ENCODE measurements around the gene NAV3. TPM values are rescaled to one million over a fixed set of nuclear protein-coding genes. Genes with fewer than 3 reads are reported as not detected.

Gene NAV3
- total RNA-seq, 2 donors from 2014 or later, result not detected

- Mint-ChIP-seq H3K27ac (no peak overlapping the region), H3K9me3 (peaks cover 1 to 2% of the 10 kb centered on the region in 2 donors), H3K27me3 (ENCODE audit: low read depth) (no peaks in the 10 kb centered on the region), H3K4me3 (no peak overlapping the region), H3K4me1 (ENCODE audit: low read depth) (no peaks in the 10 kb centered on the region), H3K36me3 (ENCODE audit: insufficient read depth in 2 of 2) (no peaks in the 10 kb centered on the region)
- ATAC-seq (replicated peaks in 1 of 2) (no peak), DNase-seq (no peak)
These were observed 224.9 kb downstream of the NAV3 start for GRCh38 chr12:78055545-78055944.

DNA sequence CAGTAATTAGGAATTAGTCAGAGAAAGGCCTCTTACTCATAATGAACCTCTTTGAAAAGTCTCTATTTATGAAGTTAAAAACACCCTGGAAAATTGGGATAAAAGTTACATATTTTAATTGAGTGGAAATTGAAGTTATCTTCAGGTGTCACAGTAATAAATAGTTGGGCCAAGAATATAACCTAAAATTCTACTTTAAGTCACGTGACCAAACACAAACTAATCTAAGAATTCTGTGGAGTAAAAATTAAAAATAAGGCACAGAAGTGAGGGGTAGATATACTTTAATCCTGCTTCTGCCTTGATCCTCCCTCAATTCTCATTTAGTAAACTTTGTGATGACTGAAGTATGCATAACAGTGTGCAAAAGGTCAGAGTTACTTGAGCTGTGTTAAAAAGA, 226.4 kb downstream of the NAV3 start:
- ATAC-seq (replicated peaks in 1 of 2), result no peak
- no peaks in the 10 kb centered on the region for H3K27me3 Mint-ChIP-seq (ENCODE audit: low read depth)
- H3K4me3 Mint-ChIP-seq, result no peak overlapping the region
- H3K36me3 Mint-ChIP-seq (ENCODE audit: insufficient read depth in 2 of 2), result no peaks in the 10 kb centered on the region
- H3K9me3 Mint-ChIP-seq, result peaks cover 1 to 2% of the 10 kb centered on the region in 2 donors
- H3K4me1 Mint-ChIP-seq (ENCODE audit: low read depth), result no peaks in the 10 kb centered on the region
- no peak for DNase-seq
- no peak overlapping the region for H3K27ac Mint-ChIP-seq

DNA sequence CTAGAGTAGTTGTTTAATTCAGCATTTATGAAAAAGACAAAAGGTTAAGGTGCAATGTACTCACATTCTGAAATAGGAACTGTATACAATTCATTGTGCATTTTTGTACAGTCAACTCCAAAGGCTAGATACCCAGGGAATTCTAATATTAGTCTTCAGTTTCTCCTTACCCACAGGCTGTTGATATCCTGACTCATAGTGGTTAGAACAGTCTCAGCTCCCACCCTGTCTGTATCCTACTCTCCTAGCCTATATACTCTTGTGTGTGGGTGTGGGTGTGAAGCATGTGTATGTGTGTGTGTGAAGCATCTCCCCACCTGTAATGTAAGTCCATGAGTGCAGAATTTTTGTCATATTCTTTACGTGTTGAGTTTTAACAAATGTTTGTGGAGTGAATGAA, 229.5 kb downstream of the NAV3 start:
- no peak for DNase-seq
- H3K27me3 Mint-ChIP-seq (ENCODE audit: low read depth), result no peaks in the 10 kb centered on the region
- H3K36me3 Mint-ChIP-seq (ENCODE audit: insufficient read depth in 2 of 2), result no peaks in the 10 kb centered on the region
- H3K27ac Mint-ChIP-seq, result no peak overlapping the region
- no peaks in the 10 kb centered on the region for H3K4me1 Mint-ChIP-seq (ENCODE audit: low read depth)
- H3K9me3 Mint-ChIP-seq, result peaks cover 1 to 3% of the 10 kb centered on the region in 2 donors
- no peak for ATAC-seq (replicated peaks in 1 of 2)
- no peak overlapping the region for H3K4me3 Mint-ChIP-seq

DNA sequence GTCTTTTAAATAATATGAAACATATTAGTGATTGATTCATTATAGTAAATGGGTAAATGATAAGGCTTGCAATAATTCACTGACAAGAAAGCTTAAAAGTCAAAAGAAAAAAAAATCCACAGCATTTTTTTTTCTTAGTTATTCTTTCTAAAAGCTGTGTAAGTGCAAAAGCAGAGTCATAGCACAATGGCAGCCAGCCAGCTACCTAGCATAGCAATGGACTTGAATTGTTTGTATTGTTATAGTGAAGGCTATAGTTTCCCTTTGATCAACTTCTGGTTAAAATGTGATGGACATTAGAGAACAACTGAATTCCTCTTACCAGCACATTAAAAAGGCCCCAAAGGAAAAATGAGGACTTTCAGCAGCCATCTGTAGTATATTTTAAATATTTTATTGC, 232.1 kb downstream of the NAV3 start:
- Mint-ChIP-seq H3K36me3 (ENCODE audit: insufficient read depth in 2 of 2) (no peaks in the 10 kb centered on the region), H3K27ac (no peak overlapping the region), H3K4me3 (no peak overlapping the region), H3K9me3 (peaks cover 1 to 3% of the 10 kb centered on the region in 2 donors), H3K4me1 (ENCODE audit: low read depth) (no peaks in the 10 kb centered on the region), H3K27me3 (ENCODE audit: low read depth) (no peaks in the 10 kb centered on the region)
- DNase-seq (no peak), ATAC-seq (replicated peaks in 1 of 2) (no peak)

DNA sequence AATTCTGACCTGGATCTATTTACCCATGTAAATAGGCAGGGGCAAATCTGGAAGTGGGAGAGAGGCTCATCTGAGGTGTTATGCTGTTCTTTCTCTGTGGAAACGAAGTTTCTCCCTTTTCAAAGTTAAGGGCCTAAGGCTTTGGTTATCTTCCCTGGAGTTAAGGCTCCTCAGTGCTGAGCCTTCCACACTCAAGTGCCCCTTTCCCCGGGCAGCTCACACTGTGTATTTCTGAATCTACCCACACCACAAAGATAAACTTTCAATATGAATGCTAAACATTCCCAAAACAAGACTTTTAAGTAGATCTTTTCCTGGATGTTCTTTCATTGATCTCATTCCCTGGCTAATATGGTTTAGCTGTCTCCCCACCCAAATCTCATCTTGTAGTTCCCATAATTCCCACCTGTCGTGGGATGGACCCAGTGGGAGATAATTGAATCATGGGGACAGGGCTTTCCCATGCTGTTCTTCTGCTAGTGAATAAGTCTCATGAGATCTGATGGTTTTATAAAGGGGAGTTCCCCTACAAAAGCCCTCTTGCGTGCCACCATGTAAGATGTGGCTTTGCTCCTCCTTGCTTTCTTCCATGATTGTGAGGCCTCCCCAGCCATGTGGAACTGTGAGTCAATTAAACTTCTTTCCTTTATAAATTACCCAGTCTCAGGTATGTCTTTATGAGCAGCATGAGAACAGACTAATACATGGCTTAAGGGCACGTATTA, 251.1 kb downstream of the NAV3 start:
- no peak for ATAC-seq (replicated peaks in 1 of 2)
- no peaks in the 10 kb centered on the region for H3K27me3 Mint-ChIP-seq (ENCODE audit: low read depth)

DNA sequence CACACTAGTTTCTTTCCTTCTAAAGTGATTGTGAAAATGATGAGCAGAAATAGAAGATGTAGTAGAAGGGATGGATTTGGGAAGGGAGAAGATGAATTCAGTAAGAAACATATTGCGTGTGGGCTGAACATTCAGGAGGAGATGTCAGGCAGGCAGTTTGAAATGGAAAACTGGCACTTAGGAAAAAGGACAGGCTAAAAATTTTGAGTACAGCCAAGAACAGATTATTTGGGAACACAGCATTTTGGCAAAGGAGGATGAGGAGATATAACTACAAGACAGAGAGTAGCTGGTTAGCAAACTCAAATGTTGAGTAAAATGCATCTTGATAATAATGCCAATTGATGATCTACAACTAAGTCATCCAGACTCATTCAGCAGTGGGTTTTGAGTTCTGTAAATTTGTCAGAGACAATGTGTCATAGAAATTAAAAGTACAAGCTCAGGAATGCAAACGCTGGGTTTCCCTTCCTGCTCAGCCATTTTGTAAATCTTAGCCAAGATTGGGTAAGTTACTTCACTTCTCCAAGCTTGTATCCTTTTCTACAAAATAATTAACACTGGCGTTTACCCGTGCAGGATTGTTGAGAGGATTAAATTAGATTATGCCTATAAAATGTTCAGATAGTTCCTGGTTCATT, 255.0 kb downstream of the NAV3 start:
- no peaks in the 10 kb centered on the region for H3K36me3 Mint-ChIP-seq (ENCODE audit: insufficient read depth in 2 of 2)
- H3K4me1 Mint-ChIP-seq (ENCODE audit: low read depth), result no peaks in the 10 kb centered on the region
- H3K27ac Mint-ChIP-seq, result no peak overlapping the region
- H3K27me3 Mint-ChIP-seq (ENCODE audit: low read depth), result no peaks in the 10 kb centered on the region
- DNase-seq (no peak), ATAC-seq (replicated peaks in 1 of 2) (no peak)
- peaks cover 5 to 7% of the 10 kb centered on the region in 2 donors for H3K9me3 Mint-ChIP-seq
- H3K4me3 Mint-ChIP-seq, result no peak overlapping the region

More for the DNA sequence above, 251.1 kb downstream of the NAV3 start:
- H3K36me3 Mint-ChIP-seq (ENCODE audit: insufficient read depth in 2 of 2), result no peaks in the 10 kb centered on the region
- no peak for DNase-seq
- peaks cover 0 to 7% of the 10 kb centered on the region in 2 donors for H3K9me3 Mint-ChIP-seq
- H3K4me3 Mint-ChIP-seq, result no peak overlapping the region
- H3K27ac Mint-ChIP-seq, result no peak overlapping the region
- no peaks in the 10 kb centered on the region for H3K4me1 Mint-ChIP-seq (ENCODE audit: low read depth)

DNA sequence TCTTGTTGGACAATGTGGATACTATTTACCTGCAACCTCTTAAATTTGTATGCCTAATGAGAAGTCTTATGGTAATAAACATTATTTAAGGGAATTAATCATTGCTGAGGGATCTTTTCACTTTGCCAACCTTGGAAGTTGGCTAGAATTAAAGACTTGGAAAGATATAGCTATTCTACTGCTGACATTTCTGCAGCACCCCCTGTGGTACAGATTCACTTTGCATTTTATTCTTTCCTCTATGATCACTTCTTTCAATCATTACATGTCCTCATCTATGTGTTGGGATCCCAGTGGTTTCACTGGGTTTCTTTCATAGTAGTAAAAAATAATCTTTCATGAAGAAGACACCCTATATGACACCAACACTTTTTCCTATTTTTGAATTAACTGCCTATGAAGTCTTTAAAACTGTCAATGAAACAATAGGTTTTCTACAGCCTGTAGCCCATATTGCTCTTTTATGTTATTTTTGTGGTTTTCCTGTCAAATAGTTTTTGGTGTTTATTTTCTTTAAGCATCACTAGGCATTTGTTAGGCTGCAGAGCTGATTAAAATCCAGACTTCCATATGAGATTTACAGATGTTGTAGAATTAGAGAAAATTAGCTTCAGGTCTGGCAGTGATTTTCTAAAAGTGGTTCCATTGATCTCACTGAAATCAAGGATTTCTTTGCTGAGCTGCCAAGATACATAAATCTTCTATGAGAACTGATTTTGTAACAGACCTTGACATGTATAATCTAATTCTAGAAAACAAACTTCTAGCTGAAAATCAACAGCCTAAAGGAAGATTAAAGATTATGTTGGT, 256.1 kb downstream of the NAV3 start:
- Mint-ChIP-seq H3K27me3 (ENCODE audit: low read depth) (no peaks in the 10 kb centered on the region), H3K27ac (no peak overlapping the region), H3K36me3 (ENCODE audit: insufficient read depth in 2 of 2) (no peaks in the 10 kb centered on the region), H3K4me1 (ENCODE audit: low read depth) (no peaks in the 10 kb centered on the region), H3K4me3 (no peak overlapping the region), H3K9me3 (peaks cover 4 to 7% of the 10 kb centered on the region in 2 donors)
- DNase-seq (no peak), ATAC-seq (replicated peaks in 1 of 2) (no peak)

DNA sequence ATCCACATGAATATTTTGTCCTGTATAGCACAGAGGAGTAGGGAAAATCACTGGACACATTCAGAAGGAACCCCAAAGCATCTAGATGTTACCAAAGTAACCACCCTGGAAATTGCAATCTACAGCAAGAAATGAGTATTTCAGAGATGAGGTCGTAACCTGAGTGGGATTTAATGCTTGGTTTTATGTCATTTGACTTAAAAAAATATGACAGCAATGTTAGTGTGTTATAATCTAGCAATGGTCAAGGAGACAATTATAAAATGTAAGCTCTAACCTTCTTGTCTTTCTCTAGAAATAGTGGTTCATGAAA, 256.6 kb downstream of the NAV3 start:
- H3K36me3 Mint-ChIP-seq (ENCODE audit: insufficient read depth in 2 of 2), result no peaks in the 10 kb centered on the region
- H3K9me3 Mint-ChIP-seq, result peaks cover 4 to 7% of the 10 kb centered on the region in 2 donors
- no peaks in the 10 kb centered on the region for H3K27me3 Mint-ChIP-seq (ENCODE audit: low read depth)
- no peak overlapping the region for H3K4me3 Mint-ChIP-seq
- ATAC-seq (replicated peaks in 1 of 2) (no peak), DNase-seq (no peak)
- no peak overlapping the region for H3K27ac Mint-ChIP-seq
- H3K4me1 Mint-ChIP-seq (ENCODE audit: low read depth), result no peaks in the 10 kb centered on the region

- no peaks in the 10 kb centered on the region for H3K27me3 Mint-ChIP-seq (ENCODE audit: low read depth)
- no peak for DNase-seq
- no peaks in the 10 kb centered on the region for H3K4me1 Mint-ChIP-seq (ENCODE audit: low read depth)
- H3K4me3 Mint-ChIP-seq, result no peak overlapping the region
- ATAC-seq (replicated peaks in 1 of 2), result no peak
- H3K27ac Mint-ChIP-seq, result no peak overlapping the region
- peaks cover 4 to 7% of the 10 kb centered on the region in 2 donors for H3K9me3 Mint-ChIP-seq
- no peaks in the 10 kb centered on the region for H3K36me3 Mint-ChIP-seq (ENCODE audit: insufficient read depth in 2 of 2)
These were observed 257.7 kb downstream of the NAV3 start for GRCh38 chr12:78088391-78088832.

GRCh38 chr12:78090266-78090665, 259.6 kb downstream of the NAV3 start:
- H3K9me3 Mint-ChIP-seq, result peaks cover 5 to 8% of the 10 kb centered on the region in 2 donors
- ATAC-seq (replicated peaks in 1 of 2) (no peak), DNase-seq (no peak)
- no peaks in the 10 kb centered on the region for H3K27me3 Mint-ChIP-seq (ENCODE audit: low read depth)
- no peaks in the 10 kb centered on the region for H3K4me1 Mint-ChIP-seq (ENCODE audit: low read depth)
- H3K27ac Mint-ChIP-seq, result no peak overlapping the region
- no peaks in the 10 kb centered on the region for H3K36me3 Mint-ChIP-seq (ENCODE audit: insufficient read depth in 2 of 2)
- no peak overlapping the region for H3K4me3 Mint-ChIP-seq

DNA sequence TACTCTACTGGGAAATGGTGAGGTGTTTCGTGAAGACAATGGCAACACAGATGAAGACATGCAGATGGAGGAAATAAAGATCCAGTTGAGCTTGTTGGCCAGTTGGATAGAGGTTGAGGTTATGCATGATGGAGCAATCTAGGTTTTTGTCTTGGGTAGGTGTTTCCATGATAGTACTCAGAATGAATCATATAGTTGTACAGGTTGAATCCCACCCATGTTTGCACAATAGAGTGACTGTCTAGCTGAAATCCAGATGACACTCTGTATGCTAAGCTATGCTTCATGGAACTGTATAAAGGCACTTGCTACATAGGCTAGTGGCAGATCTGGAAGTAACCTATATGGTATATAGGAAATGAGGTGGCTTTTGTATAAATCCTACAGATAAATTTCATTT, 264.9 kb downstream of the NAV3 start:
- no peaks in the 10 kb centered on the region for H3K4me1 Mint-ChIP-seq (ENCODE audit: low read depth)
- no peak overlapping the region for H3K27ac Mint-ChIP-seq
- H3K27me3 Mint-ChIP-seq (ENCODE audit: low read depth), result no peaks in the 10 kb centered on the region
- DNase-seq (no peak), ATAC-seq (replicated peaks in 1 of 2) (no peak)
- no peaks in the 10 kb centered on the region for H3K36me3 Mint-ChIP-seq (ENCODE audit: insufficient read depth in 2 of 2)
- H3K9me3 Mint-ChIP-seq, result peaks cover 7 to 9% of the 10 kb centered on the region in 2 donors
- H3K4me3 Mint-ChIP-seq, result no peak overlapping the region

DNA sequence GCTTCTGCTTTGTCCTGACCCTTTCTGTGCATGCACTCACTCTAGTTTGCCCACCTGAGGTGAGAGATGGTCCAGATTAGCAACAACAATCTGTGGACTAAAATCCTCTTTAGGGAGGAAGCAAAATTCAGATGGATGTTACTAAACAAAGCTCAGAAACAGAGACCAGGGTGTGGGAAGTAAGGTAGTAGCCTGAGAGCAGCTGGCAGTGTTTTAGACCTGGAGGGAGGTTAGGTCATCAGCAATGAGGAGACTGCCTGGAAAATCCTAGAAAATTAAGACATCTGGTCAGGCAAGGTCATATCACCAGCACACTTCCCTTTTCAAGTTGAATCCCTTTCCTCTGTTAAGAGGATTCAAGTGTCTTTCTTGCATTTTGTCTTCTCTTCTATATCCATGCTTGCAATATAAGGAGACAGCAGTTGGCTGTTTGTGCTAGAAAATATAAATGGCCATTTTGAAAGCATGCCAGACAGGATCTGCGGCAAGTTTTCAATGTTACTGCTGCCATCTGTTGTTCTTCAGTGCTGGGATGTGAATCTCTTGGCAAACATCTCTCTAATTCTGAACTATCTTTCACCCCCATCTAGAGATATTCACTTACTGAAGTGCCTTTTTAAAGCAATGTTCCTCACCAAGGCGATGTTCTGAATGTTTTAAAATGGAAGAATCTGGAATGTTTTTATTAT, 266.4 kb downstream of the NAV3 start:
- no peaks in the 10 kb centered on the region for H3K36me3 Mint-ChIP-seq (ENCODE audit: insufficient read depth in 2 of 2)
- DNase-seq, result no peak
- no peak overlapping the region for H3K4me3 Mint-ChIP-seq
- ATAC-seq (replicated peaks in 1 of 2), result no peak
- no peaks in the 10 kb centered on the region for H3K27me3 Mint-ChIP-seq (ENCODE audit: low read depth)
- no peak overlapping the region for H3K27ac Mint-ChIP-seq
- no peaks in the 10 kb centered on the region for H3K4me1 Mint-ChIP-seq (ENCODE audit: low read depth)
- peaks cover 6 to 9% of the 10 kb centered on the region in 2 donors for H3K9me3 Mint-ChIP-seq

DNA sequence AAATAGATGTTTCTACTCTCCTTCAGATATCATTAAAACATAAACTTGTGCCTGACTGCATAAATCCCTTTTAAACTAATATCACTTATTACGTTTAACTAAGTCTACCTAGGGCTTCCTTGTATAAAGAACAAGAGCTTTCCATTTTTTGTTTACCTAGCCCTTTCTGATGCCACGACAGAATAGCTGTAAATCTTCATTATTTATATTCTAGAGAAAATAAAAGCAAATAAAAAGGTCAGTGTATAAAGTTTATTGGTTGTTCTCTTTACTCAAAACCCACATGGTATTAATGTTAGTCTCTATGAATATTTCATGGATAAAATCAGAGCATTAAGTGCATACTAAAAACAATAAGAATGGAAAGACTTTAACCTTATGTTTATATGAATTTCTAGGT, 269.1 kb downstream of the NAV3 start:
- ATAC-seq (replicated peaks in 1 of 2), result no peak
- no peaks in the 10 kb centered on the region for H3K36me3 Mint-ChIP-seq (ENCODE audit: insufficient read depth in 2 of 2)
- no peaks in the 10 kb centered on the region for H3K4me1 Mint-ChIP-seq (ENCODE audit: low read depth)
- peaks cover 6 to 9% of the 10 kb centered on the region in 2 donors for H3K9me3 Mint-ChIP-seq
- DNase-seq, result no peak
- H3K27ac Mint-ChIP-seq, result no peak overlapping the region
- H3K4me3 Mint-ChIP-seq, result no peak overlapping the region
- H3K27me3 Mint-ChIP-seq (ENCODE audit: low read depth), result no peaks in the 10 kb centered on the region

Measured in activated T-cell treated with anti-CD3 and anti-CD28 coated beads, Interleukin-2, amount 50 U/mL, for 72 hours (primary cell).